HAP-1 (cell line): ENCODE measurements around the gene MAPK8IP3.
"Not testable (repeated sequence)": the region's sequence is repeated elsewhere in the genome, so short reads cannot be mapped to it uniquely, and the experiment has no call there.

Source experiments
- DNase-seq, 2 experiments: peaks; one replicate each; pipeline ENCODE4 v3.0.0-alpha.2; 2016 to 2020; ENCODE audit warnings: low spot score in 2 of 2
- H3K27me3 ChIP-seq: fragments of 250-450 bp; sonication (Bioruptor Pico); 2 replicates; pipeline ENCODE4 v1.5.1; 2020; ENCODE audit warnings: low read depth, mild to moderate bottlenecking, moderate library complexity
- H3K36me3 ChIP-seq: fragments of 250-450 bp; sonication (Bioruptor Pico); replicated peaks from 2 replicates; pipeline ENCODE4 v1.5.1; 2020; ENCODE audit warnings: mild to moderate bottlenecking
- H3K4me1 ChIP-seq: fragments of 250-450 bp; sonication (Bioruptor Pico); 2 replicates; pipeline ENCODE4 v1.5.1; 2020; ENCODE audit warnings: mild to moderate bottlenecking
- H3K4me3 ChIP-seq: fragments of 250-450 bp; sonication (Bioruptor Pico); 2 replicates; pipeline ENCODE4 v1.5.1; 2020; ENCODE audit warnings: mild to moderate bottlenecking, moderate library complexity
- H3K9me3 ChIP-seq: fragments of 250-450 bp; sonication (Bioruptor Pico); 2 replicates; pipeline ENCODE4 v1.5.1; 2020; ENCODE audit warnings: mild to moderate bottlenecking, moderate library complexity
- in situ Hi-C: fragments of 300-500 bp; cut with MboI; formaldehyde crosslinking; loops from 3 replicates; pipeline ENCODE4 v1.14.3; 2020; ENCODE audit warnings: low sequenced_read_pairs, inconsistent platforms, mixed read lengths

The MAPK8IP3 gene

DNA sequence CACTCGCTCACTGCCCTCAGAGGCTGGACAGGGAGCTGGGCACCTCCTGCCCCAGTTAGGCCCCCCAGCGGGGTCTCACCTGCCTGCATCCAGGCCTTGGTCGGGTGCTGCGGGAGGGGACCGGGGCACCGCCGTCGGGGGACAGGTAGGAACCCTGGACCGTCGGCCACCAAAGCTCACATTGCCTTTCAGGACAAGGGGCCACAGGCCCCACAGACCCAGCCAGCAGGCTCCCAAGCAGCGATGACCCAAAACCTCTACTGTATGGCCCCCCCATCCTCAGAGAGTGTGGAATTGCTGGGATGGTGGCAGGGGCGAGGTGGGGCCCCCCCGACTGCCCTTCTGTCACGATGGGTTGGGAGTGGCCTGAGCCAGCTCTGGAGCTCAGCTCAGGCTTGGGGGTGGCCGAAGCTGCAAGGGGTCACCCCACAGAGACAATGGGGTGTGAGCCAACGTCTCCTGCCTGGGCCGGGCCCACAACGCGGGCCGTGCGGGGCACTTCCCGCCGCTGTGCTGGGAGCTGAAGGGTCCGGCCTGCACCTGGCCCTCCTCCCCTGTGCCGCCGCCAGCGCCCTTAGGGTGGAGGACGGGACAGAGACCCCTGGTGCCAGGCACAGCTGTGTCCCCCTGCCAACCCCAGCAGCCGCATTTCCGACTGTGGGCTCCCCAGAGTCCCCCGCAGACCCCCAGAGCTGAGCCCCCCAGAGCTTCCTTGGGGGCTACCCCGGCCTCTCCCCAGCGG is 87.0 kb downstream of the MAPK8IP3 start:
- Histone ChIP-seq H3K4me1 (no peaks in the 10 kb centered on the region), H3K9me3 (peaks cover 2% of the 10 kb centered on the region), H3K27me3 (no peaks in the 10 kb centered on the region), H3K36me3 (peaks cover 6% of the 10 kb centered on the region; the same call in 1 of the 2 replicates), H3K4me3 (no peak overlapping the region)
- in situ Hi-C loops: no loop called here
- DNase-seq: no peak

- H3K4me3 ChIP-seq: no peak within 1 kb of the TSS
- H3K9me3 ChIP-seq: peaks cover 8% of the 10 kb centered on the region
- H3K27me3 ChIP-seq: no peaks in the 10 kb centered on the region
- in situ Hi-C loops: no loop called here
- peaks cover 3% of the 10 kb centered on the region; the same call in 1 of the 2 replicates for H3K36me3 ChIP-seq
- no peaks in the 10 kb centered on the region for H3K4me1 ChIP-seq
- DNase-seq: no peak
These were observed 87.7 kb downstream of the MAPK8IP3 start, which contains the start of gene IGFALS for GRCh38 chr16:1793578-1794220. Gene IGFALS, minus strand, starts transcription at chr16:1793705. Its CDS starts 53 bp downstream, at chr16:1793652.

DNA sequence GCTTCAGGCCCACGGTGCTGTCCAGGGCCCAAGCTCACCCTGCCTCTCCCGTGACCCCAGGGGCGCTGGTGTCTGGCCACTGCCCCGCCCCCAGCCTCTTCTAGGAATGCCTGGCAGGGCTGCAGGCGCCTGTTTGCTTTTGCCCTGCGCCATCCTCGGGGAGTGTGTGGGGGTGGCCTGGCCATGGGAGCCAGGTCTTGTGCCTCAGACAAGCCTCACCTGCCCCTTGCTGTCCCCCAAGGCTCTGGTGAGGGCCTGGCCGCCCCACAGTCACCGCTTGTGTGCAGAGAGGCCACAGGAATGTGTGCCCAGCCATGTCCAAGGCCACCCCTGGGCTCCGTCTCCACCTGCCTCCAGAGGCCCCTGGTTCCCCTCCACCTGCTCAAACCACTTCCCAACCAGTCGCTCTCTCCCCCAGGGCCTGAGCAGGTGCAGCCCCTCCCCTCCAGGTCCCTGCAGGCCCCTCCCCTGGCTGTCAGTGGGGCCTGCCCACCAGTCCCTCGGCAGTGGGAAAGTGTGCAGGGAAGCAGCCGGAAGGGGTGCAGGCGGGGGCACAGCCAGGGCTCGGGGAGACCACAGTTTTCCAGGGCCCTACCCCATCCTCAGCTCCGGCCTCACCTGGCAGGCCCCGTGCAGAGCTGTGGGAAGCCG is 88.4 kb downstream of the MAPK8IP3 start:
- Histone ChIP-seq H3K9me3 (peaks cover 10% of the 10 kb centered on the region), H3K4me1 (no peaks in the 10 kb centered on the region), H3K27me3 (no peaks in the 10 kb centered on the region), H3K36me3 (no peaks in the 10 kb centered on the region; the same call in 1 of the 2 replicates), H3K4me3 (no peak overlapping the region)
- DNase-seq: no peak
- in situ Hi-C loops: no loop called here

GRCh38 chr16:1794908-1795666 is 89.1 kb downstream of the MAPK8IP3 start:
- DNase-seq: no peak
- Histone ChIP-seq H3K36me3 (no peaks in the 10 kb centered on the region; the same call in 1 of the 2 replicates), H3K4me3 (no peak overlapping the region), H3K27me3 (no peaks in the 10 kb centered on the region), H3K9me3 (peaks cover 13% of the 10 kb centered on the region), H3K4me1 (no peaks in the 10 kb centered on the region)
- in situ Hi-C loops: no loop called here

- H3K4me3 ChIP-seq, H3K36me3 ChIP-seq, in situ Hi-C loops, H3K27me3 ChIP-seq, H3K4me1 ChIP-seq, DNase-seq: not testable (repeated sequence)
- H3K9me3 ChIP-seq: peaks cover 16% of the 10 kb centered on the region
These were observed 93.3 kb downstream of the MAPK8IP3 start for GRCh38 chr16:1799263-1799662.

- H3K4me3 ChIP-seq: no peak overlapping the region
- H3K36me3 ChIP-seq: no peaks in the 10 kb centered on the region
- peaks cover 16% of the 10 kb centered on the region for H3K9me3 ChIP-seq
- in situ Hi-C loops: no loop called here
- DNase-seq: no peak
- H3K27me3 ChIP-seq: no peaks in the 10 kb centered on the region
- no peaks in the 10 kb centered on the region for H3K4me1 ChIP-seq
These were observed 94.7 kb downstream of the MAPK8IP3 start for GRCh38 chr16:1800701-1801100.

- Histone ChIP-seq H3K4me1 (no peaks in the 10 kb centered on the region), H3K4me3 (no peak overlapping the region), H3K36me3 (peaks cover 22% of the 10 kb centered on the region), H3K9me3 (no peaks in the 10 kb centered on the region), H3K27me3 (no peaks in the 10 kb centered on the region)
- DNase-seq: no peak
- in situ Hi-C loops: no loop called here
These were observed 101.6 kb downstream of the MAPK8IP3 start for GRCh38 chr16:1807626-1808025.

- no peak for DNase-seq
- peaks cover 22% of the 10 kb centered on the region for H3K36me3 ChIP-seq
- H3K9me3 ChIP-seq: no peaks in the 10 kb centered on the region
- no peaks in the 10 kb centered on the region for H3K27me3 ChIP-seq
- in situ Hi-C loops: no loop called here
- H3K4me3 ChIP-seq: no peak overlapping the region
- no peaks in the 10 kb centered on the region for H3K4me1 ChIP-seq
These were observed 102.7 kb downstream of the MAPK8IP3 start for GRCh38 chr16:1808691-1809090.

DNA sequence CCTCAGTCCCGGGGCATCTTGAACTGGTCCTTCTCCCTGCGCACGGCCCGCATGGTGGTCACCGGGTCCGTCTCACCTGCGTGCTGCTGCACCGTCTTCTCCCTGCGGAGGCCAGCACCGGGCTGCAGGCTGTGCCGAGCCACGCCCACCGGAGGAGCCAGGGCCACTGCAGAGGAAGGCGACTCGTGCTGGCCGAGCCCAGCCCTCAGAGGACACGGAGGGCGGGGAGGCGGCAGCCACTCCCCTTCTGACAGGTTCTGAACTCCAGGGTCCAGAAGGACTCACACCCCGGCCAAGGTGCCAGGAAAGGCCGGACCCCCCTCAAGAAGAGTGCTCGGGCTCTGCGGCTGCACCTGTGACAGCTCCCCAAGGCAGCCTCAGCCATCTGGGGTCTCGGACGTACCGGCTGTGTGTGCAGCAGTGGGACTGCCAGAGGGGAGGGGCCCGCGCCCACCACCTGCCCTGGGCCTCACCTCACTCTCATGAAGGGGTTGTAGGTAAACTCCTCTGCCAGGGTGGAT is 103.3 kb downstream of the MAPK8IP3 start:
- Histone ChIP-seq H3K9me3 (no peaks in the 10 kb centered on the region), H3K36me3 (peaks cover 22% of the 10 kb centered on the region), H3K4me3 (no peak overlapping the region), H3K27me3 (no peaks in the 10 kb centered on the region), H3K4me1 (no peaks in the 10 kb centered on the region)
- no peak for DNase-seq
- in situ Hi-C loops: no loop called here

DNA sequence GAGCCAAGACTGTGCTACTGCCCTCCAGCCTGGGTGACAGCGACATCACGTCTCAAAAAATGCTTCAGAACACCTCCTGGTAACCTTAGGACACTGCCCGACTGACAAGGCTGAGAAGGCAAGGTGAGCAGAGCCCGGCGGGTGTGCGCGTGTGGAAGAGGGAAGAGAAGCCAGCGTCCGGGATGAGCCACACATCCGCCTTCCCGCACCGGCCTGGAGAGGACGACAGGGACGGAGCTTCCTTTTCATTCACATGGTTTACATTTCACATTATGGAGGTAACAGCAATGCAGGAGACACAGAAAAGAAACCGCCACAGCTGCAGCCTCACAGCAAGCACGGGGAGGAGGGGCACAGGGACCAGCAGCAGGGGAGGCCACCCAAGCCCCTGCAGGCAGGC is 104.1 kb downstream of the MAPK8IP3 start:
- Histone ChIP-seq H3K9me3 (no peaks in the 10 kb centered on the region), H3K27me3 (no peaks in the 10 kb centered on the region), H3K4me3 (no peak overlapping the region), H3K4me1 (no peaks in the 10 kb centered on the region), H3K36me3 (peaks cover 22% of the 10 kb centered on the region)
- no peak for DNase-seq
- in situ Hi-C loops: no loop called here

DNA sequence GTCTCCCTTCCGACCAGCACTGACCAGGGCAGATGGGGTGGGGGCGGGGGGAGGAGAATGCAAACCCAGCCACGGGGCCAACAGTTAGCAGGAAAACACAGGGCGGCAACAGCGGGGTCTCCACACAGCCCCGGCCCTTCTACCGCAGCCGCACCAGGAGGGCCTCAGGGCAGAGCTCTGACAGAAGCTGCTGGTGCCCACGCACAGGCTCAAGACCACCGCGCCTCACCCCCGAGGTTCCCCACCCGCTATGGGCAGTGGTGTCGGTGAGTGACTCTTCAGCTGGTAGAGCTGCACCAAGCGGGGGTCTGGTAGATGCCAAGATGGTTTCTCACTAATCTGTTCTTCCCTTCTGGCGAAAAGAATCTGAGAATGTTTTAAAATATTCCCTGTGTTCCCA is 104.5 kb downstream of the MAPK8IP3 start:
- Histone ChIP-seq H3K4me3 (no peak overlapping the region), H3K9me3 (no peaks in the 10 kb centered on the region), H3K27me3 (no peaks in the 10 kb centered on the region), H3K4me1 (no peaks in the 10 kb centered on the region), H3K36me3 (peaks cover 22% of the 10 kb centered on the region)
- in situ Hi-C loops: no loop called here
- DNase-seq: no peak

DNA sequence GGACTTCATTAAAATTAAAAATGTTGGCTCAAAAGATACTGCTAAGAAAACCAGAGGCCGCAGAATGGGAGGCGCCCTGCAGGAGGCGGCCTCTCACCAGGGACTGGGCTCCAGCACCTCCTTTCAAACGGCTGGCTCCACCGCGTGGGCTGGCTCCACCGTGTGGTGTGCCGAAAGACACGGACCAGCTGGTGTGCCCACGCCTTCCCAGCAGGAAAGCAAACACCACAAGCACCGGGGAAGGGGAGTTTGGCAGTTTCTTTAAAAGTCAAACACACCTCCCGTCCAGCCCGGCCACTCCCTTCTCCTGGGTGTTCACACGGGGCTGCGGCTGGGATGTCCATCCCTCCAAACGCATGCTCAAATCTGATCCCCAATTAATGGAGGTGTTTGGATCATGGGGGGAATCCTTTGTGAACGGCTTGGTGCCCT is 106.8 kb downstream of the MAPK8IP3 start:
- Histone ChIP-seq H3K4me3 (no peak overlapping the region), H3K9me3 (no peaks in the 10 kb centered on the region), H3K36me3 (peaks cover 25% of the 10 kb centered on the region), H3K27me3 (no peaks in the 10 kb centered on the region), H3K4me1 (no peaks in the 10 kb centered on the region)
- in situ Hi-C loops: no loop called here
- peak; percentile 6 to 66 for DNase-seq

DNA sequence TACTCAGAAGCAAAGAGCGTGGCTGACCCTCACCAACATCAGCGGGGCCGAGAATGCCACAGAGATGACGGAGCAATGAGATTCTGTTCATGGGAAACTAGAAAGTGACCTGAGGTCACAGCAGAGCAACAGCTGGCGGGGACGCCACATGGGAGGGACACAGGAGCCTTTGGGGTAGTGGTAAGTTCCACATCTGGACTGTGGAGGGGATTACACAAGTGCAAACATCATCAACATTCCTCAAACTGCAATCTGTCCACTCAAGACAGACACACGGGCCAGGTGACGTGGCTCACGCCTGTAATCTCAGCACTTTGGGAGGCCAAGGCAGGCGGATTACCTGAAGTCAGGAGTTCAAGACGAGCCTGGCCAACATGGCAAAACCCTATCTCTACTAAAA is 109.5 kb downstream of the MAPK8IP3 start:
- Histone ChIP-seq H3K27me3 (no peaks in the 10 kb centered on the region), H3K4me3 (no peak overlapping the region), H3K4me1 (no peaks in the 10 kb centered on the region), H3K9me3 (no peaks in the 10 kb centered on the region), H3K36me3 (peaks cover 10% of the 10 kb centered on the region; the same call in 1 of the 2 replicates)
- DNase-seq: no peak
- in situ Hi-C loops: no loop called here
